ENCODE data around the gene ZNF407.

DNA sequence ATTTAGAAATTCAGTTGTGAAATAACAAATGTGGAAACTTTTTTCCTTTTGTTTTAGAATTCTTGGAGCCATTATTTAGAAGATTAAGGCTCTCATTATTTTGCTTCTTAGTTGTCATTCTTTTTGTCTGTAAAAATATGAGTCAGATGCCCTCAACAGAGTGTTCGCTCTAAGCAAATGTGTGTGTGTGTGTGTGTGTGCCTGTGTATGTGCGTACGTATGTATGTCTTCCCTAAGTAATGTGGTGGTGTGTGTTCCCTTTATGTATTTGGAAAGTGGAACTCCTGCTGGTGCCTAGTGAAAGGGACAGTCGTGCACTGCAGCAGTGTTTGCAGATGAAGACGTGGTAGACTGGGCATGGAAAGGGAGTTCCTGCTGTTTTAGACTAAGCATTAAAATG lies 27.5 kb downstream of the ZNF407 start:
- no peak for TF ChIP-seq POLR2AphosphoS5 (IDR thresholded peaks at IDR 0.05; ENCODE audit: low read depth)
- TF ChIP-seq ZNF114 (CRISPR knock-in tag; IDR thresholded peaks at IDR 0.05): no peak
- TF ChIP-seq, protein P1, sequence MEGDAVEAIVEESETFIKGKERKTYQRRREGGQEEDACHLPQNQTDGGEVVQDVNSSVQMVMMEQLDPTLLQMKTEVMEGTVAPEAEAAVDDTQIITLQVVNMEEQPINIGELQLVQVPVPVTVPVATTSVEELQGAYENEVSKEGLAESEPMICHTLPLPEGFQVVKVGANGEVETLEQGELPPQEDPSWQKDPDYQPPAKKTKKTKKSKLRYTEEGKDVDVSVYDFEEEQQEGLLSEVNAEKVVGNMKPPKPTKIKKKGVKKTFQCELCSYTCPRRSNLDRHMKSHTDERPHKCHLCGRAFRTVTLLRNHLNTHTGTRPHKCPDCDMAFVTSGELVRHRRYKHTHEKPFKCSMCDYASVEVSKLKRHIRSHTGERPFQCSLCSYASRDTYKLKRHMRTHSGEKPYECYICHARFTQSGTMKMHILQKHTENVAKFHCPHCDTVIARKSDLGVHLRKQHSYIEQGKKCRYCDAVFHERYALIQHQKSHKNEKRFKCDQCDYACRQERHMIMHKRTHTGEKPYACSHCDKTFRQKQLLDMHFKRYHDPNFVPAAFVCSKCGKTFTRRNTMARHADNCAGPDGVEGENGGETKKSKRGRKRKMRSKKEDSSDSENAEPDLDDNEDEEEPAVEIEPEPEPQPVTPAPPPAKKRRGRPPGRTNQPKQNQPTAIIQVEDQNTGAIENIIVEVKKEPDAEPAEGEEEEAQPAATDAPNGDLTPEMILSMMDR (conservative IDR thresholded peaks at IDR 0.05; ENCODE audit: low read depth in 2 of 2): no peak
- TF ChIP-seq JUNB (IDR thresholded peaks at IDR 0.05; ENCODE audit: unreplicated experiment): no peak
- no peak for TF ChIP-seq NANOG (IDR thresholded peaks at IDR 0.05; ENCODE audit: borderline replicate concordance)
- no peak for TF ChIP-seq EZH2phosphoT487 (IDR thresholded peaks at IDR 0.05; ENCODE audit: unreplicated experiment)
- TF ChIP-seq, protein P2, sequence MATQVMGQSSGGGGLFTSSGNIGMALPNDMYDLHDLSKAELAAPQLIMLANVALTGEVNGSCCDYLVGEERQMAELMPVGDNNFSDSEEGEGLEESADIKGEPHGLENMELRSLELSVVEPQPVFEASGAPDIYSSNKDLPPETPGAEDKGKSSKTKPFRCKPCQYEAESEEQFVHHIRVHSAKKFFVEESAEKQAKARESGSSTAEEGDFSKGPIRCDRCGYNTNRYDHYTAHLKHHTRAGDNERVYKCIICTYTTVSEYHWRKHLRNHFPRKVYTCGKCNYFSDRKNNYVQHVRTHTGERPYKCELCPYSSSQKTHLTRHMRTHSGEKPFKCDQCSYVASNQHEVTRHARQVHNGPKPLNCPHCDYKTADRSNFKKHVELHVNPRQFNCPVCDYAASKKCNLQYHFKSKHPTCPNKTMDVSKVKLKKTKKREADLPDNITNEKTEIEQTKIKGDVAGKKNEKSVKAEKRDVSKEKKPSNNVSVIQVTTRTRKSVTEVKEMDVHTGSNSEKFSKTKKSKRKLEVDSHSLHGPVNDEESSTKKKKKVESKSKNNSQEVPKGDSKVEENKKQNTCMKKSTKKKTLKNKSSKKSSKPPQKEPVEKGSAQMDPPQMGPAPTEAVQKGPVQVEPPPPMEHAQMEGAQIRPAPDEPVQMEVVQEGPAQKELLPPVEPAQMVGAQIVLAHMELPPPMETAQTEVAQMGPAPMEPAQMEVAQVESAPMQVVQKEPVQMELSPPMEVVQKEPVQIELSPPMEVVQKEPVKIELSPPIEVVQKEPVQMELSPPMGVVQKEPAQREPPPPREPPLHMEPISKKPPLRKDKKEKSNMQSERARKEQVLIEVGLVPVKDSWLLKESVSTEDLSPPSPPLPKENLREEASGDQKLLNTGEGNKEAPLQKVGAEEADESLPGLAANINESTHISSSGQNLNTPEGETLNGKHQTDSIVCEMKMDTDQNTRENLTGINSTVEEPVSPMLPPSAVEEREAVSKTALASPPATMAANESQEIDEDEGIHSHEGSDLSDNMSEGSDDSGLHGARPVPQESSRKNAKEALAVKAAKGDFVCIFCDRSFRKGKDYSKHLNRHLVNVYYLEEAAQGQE (IDR thresholded peaks at IDR 0.05; ENCODE audit: unreplicated experiment): no peak
- no peak for TF ChIP-seq EZH2 (IDR thresholded peaks at IDR 0.05; ENCODE audit: low read depth, unreplicated experiment)
